ENCODE measurements around the gene FOXF1.

Gene FOXF1

GRCh38 chr16:86510465-86511261, at the start of gene FOXF1:
Gene FOXF1 (plus strand): TSS chr16:86510527. CDS start chr16:86510570, 43 bp downstream.
- peak; percentile 45 to 71 (median 48) for DNase-seq

GRCh38 chr16:86461037-86461436, 49.3 kb upstream of the FOXF1 start:
- DNase-seq = no peak

DNA sequence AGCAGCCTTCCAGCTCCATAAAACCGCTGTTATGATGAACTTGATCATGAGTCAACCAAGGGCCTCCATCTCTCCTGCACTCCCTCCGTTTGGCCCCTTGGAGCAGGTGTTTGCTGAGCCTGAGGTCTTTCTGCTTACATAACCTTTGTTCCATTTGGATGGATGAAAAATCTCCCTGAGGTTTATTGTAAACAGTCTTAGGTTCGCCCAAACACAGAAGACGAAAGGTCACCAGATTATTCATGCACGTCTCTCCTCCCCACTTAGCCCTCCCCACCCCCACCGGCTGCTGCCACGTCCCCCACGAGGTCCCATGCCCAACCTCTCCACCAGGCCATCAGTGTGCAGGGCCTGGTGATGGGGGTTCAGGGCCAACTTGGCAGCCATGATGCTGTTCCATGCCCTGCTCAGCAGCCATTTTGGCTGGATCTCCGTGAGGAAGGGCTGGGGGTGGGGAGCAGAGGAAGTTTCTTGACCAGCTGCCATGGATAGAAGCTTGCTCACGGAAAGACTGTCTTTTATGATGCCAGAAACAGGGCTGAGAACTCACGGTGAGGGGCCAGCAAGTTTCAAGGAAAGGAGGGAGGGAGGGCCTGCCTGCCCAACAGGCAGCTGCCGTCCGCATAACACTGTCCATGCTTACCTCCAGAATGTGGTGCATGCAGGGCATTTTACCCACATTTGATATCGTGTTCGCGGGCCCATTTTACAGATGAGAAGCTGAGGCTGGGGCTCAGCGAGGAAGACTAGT, 47.8 kb upstream of the FOXF1 start:
- no peak for DNase-seq

DNA sequence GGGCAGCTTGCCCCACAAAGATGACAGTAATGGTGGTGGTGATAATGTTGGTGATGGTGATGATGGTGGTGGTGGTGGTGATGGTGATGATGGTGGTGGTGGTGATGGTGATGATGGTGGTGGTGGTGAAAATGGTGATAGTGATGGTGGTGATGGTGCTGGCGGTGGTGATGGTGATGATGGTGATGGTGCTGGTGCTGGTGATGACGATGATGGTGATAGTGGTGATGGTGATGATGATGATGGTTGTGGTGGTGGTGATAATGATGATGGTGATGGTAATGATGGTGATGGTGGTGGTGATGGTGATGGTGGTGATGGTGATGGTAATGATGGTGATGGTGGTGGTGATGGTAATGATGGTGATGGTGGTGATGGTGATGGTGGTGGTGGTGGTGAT, 46.3 kb upstream of the FOXF1 start:
- DNase-seq = no peak

GRCh38 chr16:86465434-86465833, 44.9 kb upstream of the FOXF1 start:
- no peak for DNase-seq

DNA sequence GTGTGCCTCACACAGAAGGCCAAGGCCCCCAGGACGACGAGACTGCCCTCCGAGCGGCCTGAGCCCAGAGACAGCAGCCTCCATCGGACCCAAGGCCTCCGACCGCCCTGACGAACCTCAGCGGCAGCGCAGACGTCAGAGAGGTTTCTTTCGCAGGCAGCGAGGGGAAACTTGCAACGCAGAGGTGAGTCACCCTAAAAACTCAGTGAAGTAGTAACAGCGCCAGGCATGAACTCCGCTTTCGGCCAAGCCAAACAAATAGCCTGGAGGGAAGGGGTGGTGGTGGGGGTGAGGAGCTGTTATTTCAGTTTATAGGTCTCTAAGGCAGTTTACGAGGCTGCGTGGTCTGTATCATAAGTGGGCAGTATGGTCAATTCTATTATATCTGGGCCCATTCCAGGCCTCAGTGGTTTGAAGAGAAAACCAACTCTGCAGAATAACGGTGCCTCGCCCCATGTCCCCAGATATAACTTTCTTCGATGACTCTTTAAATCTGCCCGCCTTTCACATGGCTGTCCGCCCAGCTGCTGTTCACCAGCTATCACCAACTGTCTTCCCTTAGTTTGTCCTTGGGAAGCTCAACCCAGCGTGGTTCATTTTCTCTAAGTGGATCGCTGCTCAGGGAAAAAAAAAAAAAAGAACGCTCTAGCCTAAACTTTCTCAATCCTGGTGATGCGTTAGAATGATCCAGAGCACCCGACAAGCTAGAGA, 43.5 kb upstream of the FOXF1 start:
- no peak for DNase-seq

- no peak for DNase-seq
These were observed 42.8 kb upstream of the FOXF1 start for GRCh38 chr16:86467490-86467889.

GRCh38 chr16:86470964-86471363, 39.4 kb upstream of the FOXF1 start:
- DNase-seq = no peak

DNA sequence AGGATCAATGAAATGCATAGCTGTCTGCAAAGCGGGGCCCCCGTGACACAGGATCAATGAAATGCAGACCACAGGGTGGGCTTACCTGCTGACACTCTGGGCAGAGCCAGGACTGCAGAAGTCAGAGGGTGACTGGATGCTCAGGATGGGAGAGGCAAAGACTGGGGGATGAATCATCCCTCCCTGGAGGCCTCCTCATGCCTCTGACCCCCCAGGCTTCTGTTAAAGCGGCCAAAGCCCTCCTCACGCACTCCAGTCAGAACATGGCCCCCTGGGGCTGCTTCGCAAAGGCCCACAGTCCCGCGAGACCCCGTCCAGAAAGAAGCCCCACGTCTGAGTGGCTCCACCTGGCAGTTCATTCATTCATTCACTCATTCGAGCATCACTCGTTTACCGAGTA, 38.4 kb upstream of the FOXF1 start:
- DNase-seq = no peak

GRCh38 chr16:86472366-86472765, 38.0 kb upstream of the FOXF1 start:
- DNase-seq = no peak

DNA sequence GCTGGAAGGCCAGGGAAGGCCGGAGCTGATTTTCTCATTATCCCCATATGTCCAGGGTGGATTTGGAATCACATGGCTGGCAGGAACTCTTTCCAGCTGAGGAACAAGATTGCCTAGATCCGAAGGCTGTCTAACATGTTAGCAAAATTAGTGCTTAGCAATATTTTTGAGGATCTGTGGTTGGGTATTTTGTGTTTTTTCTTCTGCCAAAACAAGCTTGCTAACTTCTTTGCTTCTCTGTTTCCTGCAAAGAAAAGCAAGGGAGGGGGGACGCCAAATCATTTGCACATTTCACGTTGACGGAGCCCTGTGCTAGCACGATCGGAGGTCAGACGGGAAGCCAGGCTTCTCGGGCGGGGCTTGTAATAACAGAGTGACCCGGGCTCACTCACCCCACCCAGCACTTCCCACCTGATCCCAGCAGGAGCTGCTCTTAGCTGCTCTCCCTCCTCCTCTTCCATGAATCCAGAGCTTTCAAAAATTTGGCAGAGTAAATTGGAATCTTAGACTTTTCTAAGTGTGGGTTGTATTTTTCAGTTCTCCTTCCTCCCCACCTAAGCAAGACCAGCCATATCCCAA, 33.3 kb upstream of the FOXF1 start:
- DNase-seq = no peak

- no peak for DNase-seq
These were observed 32.7 kb upstream of the FOXF1 start for GRCh38 chr16:86477642-86478041.

GRCh38 chr16:86478779-86479178, 31.5 kb upstream of the FOXF1 start:
- no peak for DNase-seq

- DNase-seq = no peak
These were observed 30.9 kb upstream of the FOXF1 start for GRCh38 chr16:86479419-86479818.

DNA sequence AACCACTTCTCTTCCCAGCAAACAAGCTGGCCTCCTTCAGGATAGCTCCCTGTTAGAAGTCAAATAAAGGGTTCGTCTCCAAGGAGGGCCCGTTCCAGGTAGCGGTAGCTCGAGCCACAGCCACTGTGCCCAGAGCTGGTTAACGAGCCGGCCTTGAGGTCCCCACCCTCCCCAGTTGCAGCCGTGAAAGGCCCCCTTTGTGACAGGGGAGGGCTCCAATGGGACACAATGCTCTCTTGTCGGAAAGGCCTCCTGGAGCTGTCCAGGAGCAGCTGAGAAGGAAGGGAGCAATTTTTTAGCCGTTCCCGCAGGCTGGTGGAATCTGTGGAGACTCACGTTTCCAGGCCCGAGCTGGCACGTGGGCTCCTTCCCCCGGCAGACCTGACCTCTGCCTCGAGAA, 29.9 kb upstream of the FOXF1 start:
- no peak for DNase-seq

GRCh38 chr16:86481607-86482006, 28.7 kb upstream of the FOXF1 start:
- DNase-seq = no peak

GRCh38 chr16:86484240-86484639, 26.1 kb upstream of the FOXF1 start:
- no peak for DNase-seq

- DNase-seq = no peak
These were observed 24.6 kb upstream of the FOXF1 start for GRCh38 chr16:86485746-86486145.

DNA sequence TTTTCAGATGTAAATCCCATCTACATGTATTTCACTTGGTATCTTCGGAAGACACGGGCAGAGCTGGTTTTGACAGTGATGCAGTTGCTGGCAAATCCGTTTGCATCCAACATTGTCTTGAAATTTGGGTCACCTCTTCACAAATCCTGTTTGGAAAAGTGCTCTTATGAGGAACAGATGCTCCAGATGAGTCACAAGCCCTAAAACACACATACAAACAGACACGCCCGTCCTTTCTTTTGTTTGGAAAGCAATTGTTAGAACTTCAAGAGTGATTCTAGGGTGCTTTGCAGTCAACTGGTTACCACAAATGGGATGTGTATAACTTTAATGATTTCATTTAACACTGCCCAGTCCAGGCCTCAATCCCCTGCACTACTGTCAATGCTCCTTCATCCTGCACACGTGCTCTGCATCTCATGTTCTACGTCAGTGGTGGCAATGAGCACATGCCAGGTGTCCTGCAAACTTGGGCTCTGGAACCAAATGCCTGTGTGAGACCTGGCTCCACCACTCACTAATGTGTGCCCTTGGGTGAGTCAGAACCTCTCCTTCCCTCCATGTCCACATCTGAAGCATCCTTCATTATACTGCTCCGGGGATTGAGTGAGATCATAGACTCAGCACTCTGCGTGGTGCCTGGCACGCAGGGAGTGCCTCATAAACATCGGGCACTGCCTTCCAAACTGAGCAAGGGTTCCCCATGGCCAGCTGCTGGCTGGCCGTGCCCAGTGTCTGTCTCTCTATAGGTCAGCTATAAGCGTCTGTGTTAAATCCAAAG, 19.3 kb upstream of the FOXF1 start:
- DNase-seq = no peak

GRCh38 chr16:86491640-86492023, 18.7 kb upstream of the FOXF1 start:
- DNase-seq = no peak

- DNase-seq = no peak
These were observed 17.9 kb upstream of the FOXF1 start for GRCh38 chr16:86492267-86492960.

All from suppressor macrophage treated with lipopolysaccharide for 1 hour (primary cell).